Muscle of leg (tissue), 11 donors: ENCODE results near the gene TMEM183A. TPM values are rescaled to one million over a fixed set of nuclear protein-coding genes. Genes with fewer than 3 reads are reported as not detected.

Source experiments
- DNase-seq: peaks from one replicate; pipeline ENCODE4 v3.0.0; 2013
- H3K27ac ChIP-seq: one replicate; pipeline ENCODE4 v1.5.1; 2013; ENCODE audit warnings: mild to moderate bottlenecking, low read length, control low read depth
- H3K27me3 ChIP-seq: one replicate; pipeline ENCODE4 v1.6.1; 2013; ENCODE audit warnings: low read length; ENCODE audit not compliant: control insufficient read depth, insufficient read depth
- H3K36me3 ChIP-seq: one replicate; pipeline ENCODE4 v1.6.1; 2013; ENCODE audit warnings: low read length; ENCODE audit not compliant: control insufficient read depth, insufficient read depth
- H3K4me1 ChIP-seq: one replicate; pipeline ENCODE4 v1.6.1; 2013; ENCODE audit warnings: low read length; ENCODE audit not compliant: control insufficient read depth, insufficient read depth
- H3K4me3 ChIP-seq: one replicate; pipeline ENCODE4 v1.5.1; 2013; ENCODE audit warnings: low read length, control low read depth
- H3K9me3 ChIP-seq: replicated peaks from 2 replicates; pipeline ENCODE4 v1.6.1; 2013; ENCODE audit warnings: low read depth, low read length; ENCODE audit not compliant: control insufficient read depth
- WGBS: methylation state at CpG from one replicate; pipeline ENCODE4 v1.1.5; 2013; ENCODE audit warnings: missing lambda C conversion rate; ENCODE audit not compliant: insufficient coverage; 5-methylcytosine and 5-hydroxymethylcytosine counted together
- polyA plus RNA-seq, 8 donors: library from polyadenylated mRNA; unstranded; fragments of 120-200 nt; gene quantifications; one replicate each; pipeline versions ENCODE4 v1.2.1 to v1.2.3, GENCODE V29; 2013; ENCODE audit warnings: inconsistent platforms in 1 of 8, low replicate concordance in 1 of 8; ENCODE audit not compliant: insufficient read length in 8 of 8, insufficient read depth in 1 of 8
- total RNA-seq: library from RNA; stranded (reverse); fragments of 120-200 nt; gene quantifications from one replicate; pipeline ENCODE4 v1.2.4, GENCODE V29; 2013

The TMEM183A gene
- total and polyA plus RNA-seq, 9 donors: 34.5 to 47.3 (median 42.0) TPM

DNA sequence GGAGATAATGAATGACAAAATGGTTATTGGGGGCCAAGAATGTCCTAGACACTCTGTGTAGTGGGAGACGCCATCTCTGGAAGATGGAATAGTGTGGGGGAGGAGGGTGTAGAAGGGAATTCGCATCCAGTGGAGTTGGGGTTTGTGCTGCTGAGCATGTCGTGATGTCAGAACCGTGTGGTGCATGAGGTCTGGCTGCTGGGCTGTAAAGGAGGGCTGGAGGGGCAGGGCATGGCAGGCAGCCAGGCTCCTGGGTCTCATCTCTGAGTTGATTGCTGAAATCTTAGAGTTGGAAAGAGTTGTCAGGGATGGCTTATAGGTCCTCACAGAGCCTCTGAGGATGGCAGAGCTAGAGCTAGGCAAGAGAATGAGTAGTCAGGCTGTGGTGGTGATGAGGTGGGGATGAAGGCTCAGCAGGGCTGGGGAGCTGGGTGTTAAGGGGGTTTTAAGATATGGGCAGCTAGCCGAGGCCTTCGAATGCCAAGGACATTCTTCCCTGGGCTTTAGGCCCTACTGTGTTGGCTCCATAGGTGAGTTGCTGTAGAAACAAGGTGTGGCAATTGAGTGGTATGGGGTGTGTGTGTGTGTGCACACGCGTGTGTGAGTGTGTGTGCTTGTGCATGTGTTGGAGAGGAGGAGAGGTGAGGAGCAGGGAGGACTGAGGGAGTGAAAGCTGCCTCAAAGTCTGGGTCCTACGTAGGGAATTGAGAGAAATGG is 21.1 kb downstream of the TMEM183A start:
- 76% methylated on average over 9 of the region's 9 CpGs for WGBS
- H3K4me3 ChIP-seq: peak overlapping the region; percentile 33
- H3K27me3 ChIP-seq: peaks cover 14% of the 10 kb centered on the region
- peaks cover 34% of the 10 kb centered on the region for H3K4me1 ChIP-seq
- DNase-seq: no peak
- peak overlapping the region; percentile 87 for H3K27ac ChIP-seq
- H3K9me3 ChIP-seq: no peaks in the 10 kb centered on the region
- peaks cover 11% of the 10 kb centered on the region for H3K36me3 ChIP-seq

DNA sequence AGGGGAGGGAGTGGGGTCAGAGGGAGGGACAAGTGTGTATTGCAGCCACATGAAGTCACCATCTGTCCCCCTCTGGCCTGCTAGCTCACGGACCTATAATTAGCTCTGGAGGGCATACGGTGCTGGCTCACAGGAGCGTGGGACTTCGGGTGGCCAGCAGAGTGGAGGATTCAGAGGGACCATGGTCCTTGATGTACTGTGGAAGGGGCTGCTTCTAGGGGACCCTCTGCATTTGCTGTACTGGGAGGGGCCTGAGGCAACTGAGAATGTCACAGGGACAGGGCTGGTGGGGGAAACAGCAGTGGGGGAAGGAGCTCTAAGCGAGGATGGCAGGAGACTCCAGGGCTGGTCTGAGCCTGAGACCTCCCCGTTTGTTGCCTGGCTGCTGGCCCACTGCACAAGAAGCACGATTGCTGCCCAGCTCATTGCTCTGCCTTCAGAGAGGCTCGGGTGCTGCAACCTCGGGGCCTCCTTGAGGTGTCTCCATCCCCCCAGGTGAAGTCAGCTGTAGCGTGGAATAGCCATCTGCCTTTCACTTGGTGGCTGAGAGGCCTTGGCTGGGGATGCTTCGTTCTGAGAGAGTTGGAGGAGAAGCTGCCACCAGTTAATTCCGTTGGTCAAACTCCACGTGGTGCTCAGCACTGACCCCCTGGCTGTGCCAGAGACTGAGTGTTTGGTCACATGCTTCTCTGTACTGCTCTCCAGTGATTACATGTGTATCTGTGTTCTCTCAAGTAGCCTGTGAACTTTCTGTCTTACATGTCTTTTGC is 21.8 kb downstream of the TMEM183A start:
- peaks cover 14% of the 10 kb centered on the region for H3K27me3 ChIP-seq
- peak overlapping the region; percentile 87 for H3K27ac ChIP-seq
- DNase-seq: peak; percentile 64
- WGBS: 47% methylated on average over 10 of the region's 13 CpGs
- no peaks in the 10 kb centered on the region for H3K9me3 ChIP-seq
- peaks cover 11% of the 10 kb centered on the region for H3K36me3 ChIP-seq
- no peak overlapping the region for H3K4me3 ChIP-seq
- peaks cover 34% of the 10 kb centered on the region for H3K4me1 ChIP-seq

DNA sequence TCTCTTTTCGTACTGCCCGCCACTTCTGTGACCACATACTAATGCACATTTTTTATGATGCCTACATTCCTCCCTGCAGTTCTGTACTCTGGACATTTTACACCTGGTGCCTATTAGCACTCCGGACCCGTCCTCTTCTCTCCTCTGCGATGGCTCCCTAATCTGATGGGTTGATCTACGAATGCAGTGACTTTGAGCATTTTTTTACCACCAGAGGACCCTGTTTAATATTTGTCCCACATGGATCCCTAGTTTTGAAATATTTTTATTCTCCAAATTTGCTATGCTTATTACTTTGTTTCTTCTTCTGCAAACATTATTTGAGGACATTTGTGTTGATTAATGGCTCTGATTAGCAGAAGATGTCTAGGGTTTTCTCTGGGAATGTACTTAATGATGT is 24.3 kb downstream of the TMEM183A start:
- peaks cover 13% of the 10 kb centered on the region for H3K27me3 ChIP-seq
- H3K36me3 ChIP-seq: peaks cover 2% of the 10 kb centered on the region
- H3K27ac ChIP-seq: no peak overlapping the region
- 40% methylated on average over 2 of the region's 6 CpGs for WGBS
- H3K4me3 ChIP-seq: no peak overlapping the region
- DNase-seq: no peak
- peaks cover 54% of the 10 kb centered on the region for H3K4me1 ChIP-seq
- H3K9me3 ChIP-seq: no peaks in the 10 kb centered on the region

DNA sequence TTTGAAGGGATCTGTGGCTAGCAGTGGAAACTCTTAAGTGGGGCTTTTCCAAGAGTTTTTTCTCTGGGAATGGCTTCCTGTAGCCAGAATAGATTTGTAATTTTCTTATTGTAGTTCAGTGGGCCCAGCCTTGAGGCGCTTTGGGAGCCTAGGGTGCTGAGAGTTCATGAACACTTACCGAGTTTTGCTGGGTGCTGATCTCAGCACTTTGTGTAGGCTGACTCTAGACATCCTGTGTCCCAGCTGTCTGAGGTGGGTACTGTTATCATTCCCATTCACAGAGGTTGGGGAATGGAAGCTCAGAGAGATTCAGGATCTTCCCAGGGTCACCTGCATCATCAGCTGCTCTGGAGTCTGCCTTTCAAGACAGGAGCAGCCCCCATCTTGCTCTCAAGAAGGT is 26.1 kb downstream of the TMEM183A start:
- WGBS: no CpG with 5 or more reads among the region's 2 CpGs
- Histone ChIP-seq H3K4me1 (peaks cover 55% of the 10 kb centered on the region), H3K27me3 (peaks cover 2% of the 10 kb centered on the region), H3K9me3 (no peaks in the 10 kb centered on the region), H3K4me3 (no peak overlapping the region), H3K36me3 (peaks cover 2% of the 10 kb centered on the region), H3K27ac (no peak overlapping the region)
- no peak for DNase-seq

DNA sequence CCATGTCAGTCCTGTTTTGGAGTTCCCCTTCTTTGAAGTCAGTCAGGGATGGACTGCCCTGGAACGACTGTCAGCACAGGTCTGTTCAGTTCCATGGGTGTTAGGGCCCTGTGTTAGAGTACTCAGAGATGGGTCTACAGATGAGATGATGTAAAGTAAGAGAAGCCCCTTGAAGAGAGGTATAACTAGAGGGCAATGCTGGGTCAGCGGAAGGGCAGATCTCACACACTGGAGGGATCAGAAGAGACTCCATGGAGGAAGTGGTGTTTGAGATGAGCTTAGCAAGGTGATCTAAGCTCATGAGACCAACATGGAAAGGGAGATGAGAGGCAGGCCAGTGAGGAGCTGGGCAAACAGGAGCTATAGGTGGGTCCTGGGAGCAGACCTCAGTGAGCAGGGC is 26.7 kb downstream of the TMEM183A start:
- H3K27ac ChIP-seq: no peak overlapping the region
- peaks cover 57% of the 10 kb centered on the region for H3K4me1 ChIP-seq
- no peak overlapping the region for H3K4me3 ChIP-seq
- H3K36me3 ChIP-seq: peaks cover 2% of the 10 kb centered on the region
- H3K9me3 ChIP-seq: no peaks in the 10 kb centered on the region
- H3K27me3 ChIP-seq: peaks cover 2% of the 10 kb centered on the region
- DNase-seq: no peak
- WGBS: 66% methylated on average over 2 of the region's 2 CpGs

DNA sequence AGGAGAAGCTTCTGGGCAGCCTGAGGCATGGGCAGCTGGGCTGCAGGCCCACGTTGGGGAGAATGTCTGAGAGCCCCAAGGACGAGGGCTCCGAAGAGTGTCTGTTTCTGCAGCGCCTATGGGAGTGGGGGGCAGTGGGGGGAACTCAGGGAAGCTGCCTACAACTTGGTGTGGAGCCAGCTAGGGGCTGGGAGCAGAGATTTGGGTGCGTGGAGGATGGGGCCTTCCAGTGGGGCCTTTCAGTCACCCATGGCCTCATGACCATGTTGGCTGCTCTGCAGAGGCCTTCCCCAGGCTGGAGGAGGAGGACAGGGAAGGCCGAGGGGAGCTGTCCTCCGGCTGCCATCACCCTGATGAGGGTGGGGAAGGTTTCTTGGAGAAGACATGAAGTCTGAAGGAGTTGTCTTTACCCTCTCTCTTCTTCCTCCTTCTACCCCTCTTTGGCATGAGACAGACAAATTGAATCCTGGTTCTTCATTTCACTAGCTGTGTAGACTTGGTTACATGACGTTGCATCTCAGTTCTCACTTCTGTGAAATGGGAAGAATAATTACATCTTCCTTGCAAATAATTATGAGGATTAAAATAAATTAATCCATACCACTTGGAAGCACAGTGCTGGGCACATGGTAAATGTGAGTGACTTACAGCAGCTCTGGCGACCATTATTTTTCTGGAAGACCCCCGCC is 27.4 kb downstream of the TMEM183A start:
- peaks cover 60% of the 10 kb centered on the region for H3K4me1 ChIP-seq
- H3K9me3 ChIP-seq: no peaks in the 10 kb centered on the region
- DNase-seq: no peak
- H3K27me3 ChIP-seq: peaks cover 2% of the 10 kb centered on the region
- WGBS: 92% methylated on average over 7 of the region's 10 CpGs
- H3K27ac ChIP-seq: peak overlapping the region; percentile 90
- peaks cover 2% of the 10 kb centered on the region for H3K36me3 ChIP-seq
- no peak overlapping the region for H3K4me3 ChIP-seq

DNA sequence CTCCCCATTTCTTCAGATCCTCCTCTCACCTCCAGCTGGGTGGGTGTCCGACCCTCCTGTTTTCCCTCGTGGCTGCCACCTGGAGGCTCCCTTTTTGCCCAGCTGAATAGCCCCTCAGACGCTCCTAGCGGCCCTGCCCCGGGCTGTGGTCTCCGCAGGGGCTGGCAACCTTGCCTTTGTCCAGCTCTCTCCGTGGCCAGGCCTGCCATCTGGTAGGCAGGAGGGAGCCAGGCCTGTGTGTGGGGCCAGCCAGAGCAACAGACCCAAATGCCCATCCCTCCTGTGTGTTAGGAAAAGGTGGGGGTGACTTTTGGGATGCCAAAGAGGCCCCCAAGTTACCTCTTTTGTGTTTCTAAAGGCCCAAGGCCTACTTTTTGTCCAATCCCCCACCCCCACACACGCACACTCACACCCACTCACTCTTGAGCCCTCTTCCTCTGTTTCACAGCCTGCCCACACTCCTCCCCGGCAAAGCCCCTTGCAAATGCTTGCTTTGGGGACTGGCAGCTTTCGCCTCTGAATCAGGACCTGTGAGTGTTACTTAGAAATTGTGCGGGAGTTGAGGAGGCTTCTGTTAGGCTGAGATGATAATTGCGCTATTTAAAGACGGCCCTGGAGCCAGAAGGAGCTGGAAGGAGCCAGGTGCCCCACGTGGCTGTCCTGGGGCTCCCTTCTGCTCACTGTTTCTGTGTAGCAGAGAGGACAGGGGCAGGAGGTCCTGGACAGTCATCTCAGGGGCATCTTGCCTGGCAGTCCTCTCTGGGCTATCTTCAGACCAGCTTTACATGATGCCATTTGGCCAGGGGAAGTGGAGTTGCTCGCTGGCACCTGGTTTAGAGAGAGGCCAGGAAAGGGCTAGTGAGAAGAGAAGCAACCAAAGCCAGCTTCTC is 28.2 kb downstream of the TMEM183A start:
- DNase-seq: peak; percentile 33
- no peak overlapping the region for H3K4me3 ChIP-seq
- peaks cover 2% of the 10 kb centered on the region for H3K36me3 ChIP-seq
- H3K4me1 ChIP-seq: peaks cover 64% of the 10 kb centered on the region
- H3K27me3 ChIP-seq: peaks cover 4% of the 10 kb centered on the region
- 64% methylated on average over 13 of the region's 15 CpGs for WGBS
- peak overlapping the region; percentile 90 for H3K27ac ChIP-seq
- no peaks in the 10 kb centered on the region for H3K9me3 ChIP-seq

DNA sequence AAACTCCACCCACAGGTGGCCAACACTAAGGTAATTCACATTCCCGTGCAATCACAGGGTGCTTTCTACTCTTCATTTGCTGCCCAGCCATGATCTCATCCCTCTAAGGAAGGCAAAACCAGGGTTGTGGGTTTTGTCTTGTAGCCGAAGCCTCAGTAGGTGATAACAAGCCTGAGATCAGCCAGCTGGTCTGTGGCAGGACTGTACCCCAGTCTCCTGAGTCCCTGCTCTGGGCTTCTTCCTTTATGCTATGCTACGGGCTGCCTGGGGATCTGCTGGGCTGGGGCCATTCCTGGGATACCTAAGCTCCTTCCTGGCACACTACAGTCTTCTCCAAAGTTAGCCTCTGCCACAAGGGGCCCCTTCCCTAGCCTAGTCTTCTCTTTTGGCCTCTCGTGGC is 29.0 kb downstream of the TMEM183A start:
- Histone ChIP-seq H3K27ac (peak overlapping the region; percentile 90), H3K9me3 (no peaks in the 10 kb centered on the region), H3K4me1 (peaks cover 69% of the 10 kb centered on the region), H3K36me3 (no peaks in the 10 kb centered on the region), H3K27me3 (peaks cover 4% of the 10 kb centered on the region), H3K4me3 (no peak overlapping the region)
- DNase-seq: peak; percentile 32
- WGBS: 21% methylated on average over 2 of the region's 4 CpGs

DNA sequence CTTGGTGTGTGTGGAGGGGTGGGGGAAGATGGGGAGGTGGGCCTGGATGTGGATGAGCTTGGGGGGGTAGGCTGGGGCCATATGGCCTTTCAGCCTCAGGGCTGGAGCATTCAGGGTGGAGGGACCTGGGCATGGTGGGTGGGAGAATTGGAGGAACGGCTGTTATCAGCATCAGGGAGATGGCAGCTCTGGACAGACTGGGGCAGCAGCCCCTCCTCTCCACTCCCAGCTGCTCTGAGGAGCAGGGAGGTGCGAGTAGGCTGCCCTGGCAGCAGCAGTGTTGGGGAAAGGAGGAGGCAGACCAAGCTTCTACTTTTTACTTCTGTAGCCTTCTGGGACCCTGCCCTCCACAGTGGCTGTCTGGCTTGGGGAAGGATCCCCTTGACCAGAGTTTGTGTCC is 29.4 kb downstream of the TMEM183A start:
- Histone ChIP-seq H3K4me3 (no peak overlapping the region), H3K36me3 (no peaks in the 10 kb centered on the region), H3K27ac (peak overlapping the region; percentile 90), H3K9me3 (no peaks in the 10 kb centered on the region), H3K4me1 (peaks cover 73% of the 10 kb centered on the region), H3K27me3 (peaks cover 6% of the 10 kb centered on the region)
- peak; percentile 30 for DNase-seq
- no CpG with 5 or more reads among the region's 2 CpGs for WGBS
